Suprapubic skin (tissue), 4 donors: ENCODE measurements around the gene YPEL2. TPM values are rescaled to one million over a fixed set of nuclear protein-coding genes. Genes with fewer than 3 reads are reported as not detected.

Source experiments
- DNase-seq, 2 donors: peaks; one replicate each; pipeline ENCODE4 v3.0.0-alpha.2; 2019; ENCODE audit warnings: low spot score in 2 of 2
- H3K27ac ChIP-seq: fragments of 200-600 bp; sonication (generic); one replicate; pipeline ENCODE4 v1.5.1; 2019
- H3K27me3 ChIP-seq: fragments of 200-600 bp; sonication (generic); one replicate; pipeline ENCODE4 v1.5.1; 2019
- H3K36me3 ChIP-seq: fragments of 200-600 bp; sonication (generic); one replicate; pipeline ENCODE4 v1.5.1; 2019
- H3K4me1 ChIP-seq: fragments of 200-600 bp; sonication (generic); one replicate; pipeline ENCODE4 v1.5.1; 2019
- H3K4me3 ChIP-seq: fragments of 200-600 bp; sonication (generic); one replicate; pipeline ENCODE4 v1.5.1; 2019; ENCODE audit warnings: mild to moderate bottlenecking
- H3K9me3 ChIP-seq: fragments of 200-600 bp; sonication (generic); one replicate; pipeline ENCODE4 v1.5.1; 2019
- CTCF ChIP-seq, 2 donors: fragments of 200-600 bp in 1 of 2; fragments of 450-650 bp in 1 of 2; sonication (generic) in 1 of 2; IDR thresholded peaks; one replicate each; pipeline ENCODE4 v1.5.1; 2016 to 2019; ENCODE audit warnings: antibody characterized with exemption in 2 of 2, mild to moderate bottlenecking in 1 of 2, moderate library complexity in 1 of 2
- EP300 ChIP-seq: sonication (generic); formaldehyde crosslinking; IDR thresholded peaks from one replicate; pipeline ENCODE4 v1.6.1; 2017; ENCODE audit warnings: antibody characterized with exemption
- POLR2A ChIP-seq, 2 donors: fragments of 450-650 bp; IDR thresholded peaks; one replicate each; pipeline ENCODE4 v1.6.1; 2017; ENCODE audit warnings: antibody characterized with exemption in 2 of 2, mild to moderate bottlenecking in 2 of 2, moderate library complexity in 2 of 2
- POLR2AphosphoS5 ChIP-seq, 3 donors: sonication (generic); formaldehyde crosslinking; IDR thresholded peaks; one replicate each; pipeline ENCODE4 v1.6.1; 2017; ENCODE audit warnings: antibody characterized with exemption in 3 of 3
- WGBS: methylation state at CpG from one replicate; pipeline ENCODE4 v1.1.5; 2018; 5-methylcytosine and 5-hydroxymethylcytosine counted together
- total RNA-seq, 4 donors: library from RNA; depleted of rRNA; stranded (reverse); fragments of >200 nt; gene quantifications; one replicate each; pipeline ENCODE4 v1.1.0, GENCODE V29; 2016

Gene YPEL2
- total RNA-seq, 4 donors from 2014 or later: 16.7 to 33.6 (median 21.3) TPM

DNA sequence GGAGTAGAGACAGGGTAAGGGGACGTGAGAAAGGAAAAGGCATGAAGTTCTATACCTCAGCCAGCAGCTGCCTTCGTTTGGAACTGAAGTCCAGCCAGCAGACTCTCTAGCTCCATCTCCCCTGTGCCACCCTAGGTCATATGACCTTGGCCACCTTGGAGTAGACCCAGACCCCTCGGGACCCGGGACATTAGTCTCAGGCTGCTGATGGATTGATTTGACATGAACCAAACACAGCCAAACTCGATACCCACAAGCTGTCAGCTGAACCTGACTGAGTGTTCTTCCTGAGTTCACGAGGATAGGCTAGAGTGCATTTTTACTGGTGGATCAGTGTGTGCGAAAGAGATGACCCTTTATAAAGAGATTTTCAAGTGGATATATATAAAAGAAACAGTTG, 68.5 kb downstream of the YPEL2 start:
- no peaks in the 10 kb centered on the region for H3K27me3 ChIP-seq
- peaks cover 63% of the 10 kb centered on the region for H3K36me3 ChIP-seq
- H3K27ac ChIP-seq: no peak overlapping the region
- no peaks in the 10 kb centered on the region for H3K9me3 ChIP-seq
- DNase-seq: no peak
- no peak overlapping the region for H3K4me3 ChIP-seq
- no peaks in the 10 kb centered on the region for H3K4me1 ChIP-seq
- no peak for TF ChIP-seq CTCF (IDR thresholded peaks at IDR 0.05)
- no peak for TF ChIP-seq POLR2AphosphoS5 (IDR thresholded peaks at IDR 0.05)
- TF ChIP-seq EP300: no peak
- no peak for TF ChIP-seq POLR2A (IDR thresholded peaks at IDR 0.05)
- WGBS: 59% methylated on average over 7 of the region's 7 CpGs

GRCh38 chr17:59400858-59401257, 69.4 kb downstream of the YPEL2 start:
- Histone ChIP-seq H3K27me3 (no peaks in the 10 kb centered on the region), H3K36me3 (peaks cover 53% of the 10 kb centered on the region), H3K4me1 (no peaks in the 10 kb centered on the region), H3K4me3 (no peak overlapping the region), H3K9me3 (no peaks in the 10 kb centered on the region), H3K27ac (no peak overlapping the region)
- no peak for DNase-seq
- TF ChIP-seq CTCF (IDR thresholded peaks at IDR 0.05): no peak
- 70% methylated on average over 5 of the region's 5 CpGs for WGBS

GRCh38 chr17:59401274-59401673, 69.8 kb downstream of the YPEL2 start:
- no peaks in the 10 kb centered on the region for H3K27me3 ChIP-seq
- DNase-seq: no peak
- H3K4me1 ChIP-seq: peaks cover under 1% of the 10 kb centered on the region
- H3K27ac ChIP-seq: no peak overlapping the region
- H3K4me3 ChIP-seq: no peak overlapping the region
- 95% methylated on average over 3 of the region's 3 CpGs for WGBS
- no peak for TF ChIP-seq POLR2A (IDR thresholded peaks at IDR 0.05)
- no peak for TF ChIP-seq POLR2AphosphoS5 (IDR thresholded peaks at IDR 0.05)
- TF ChIP-seq CTCF (IDR thresholded peaks at IDR 0.05): no peak
- TF ChIP-seq EP300: no peak
- no peaks in the 10 kb centered on the region for H3K9me3 ChIP-seq
- H3K36me3 ChIP-seq: peaks cover 49% of the 10 kb centered on the region

GRCh38 chr17:59401725-59402124, 70.3 kb downstream of the YPEL2 start:
- Histone ChIP-seq H3K4me1 (peaks cover 5% of the 10 kb centered on the region), H3K27me3 (no peaks in the 10 kb centered on the region), H3K36me3 (peaks cover 45% of the 10 kb centered on the region), H3K27ac (no peak overlapping the region), H3K4me3 (no peak overlapping the region), H3K9me3 (no peaks in the 10 kb centered on the region)
- DNase-seq: no peak
- no peak for TF ChIP-seq CTCF (IDR thresholded peaks at IDR 0.05)
- TF ChIP-seq POLR2A (IDR thresholded peaks at IDR 0.05): no peak
- TF ChIP-seq EP300: no peak
- no peak for TF ChIP-seq POLR2AphosphoS5 (IDR thresholded peaks at IDR 0.05)
- 79% methylated on average over 1 of the region's 1 CpG for WGBS

DNA sequence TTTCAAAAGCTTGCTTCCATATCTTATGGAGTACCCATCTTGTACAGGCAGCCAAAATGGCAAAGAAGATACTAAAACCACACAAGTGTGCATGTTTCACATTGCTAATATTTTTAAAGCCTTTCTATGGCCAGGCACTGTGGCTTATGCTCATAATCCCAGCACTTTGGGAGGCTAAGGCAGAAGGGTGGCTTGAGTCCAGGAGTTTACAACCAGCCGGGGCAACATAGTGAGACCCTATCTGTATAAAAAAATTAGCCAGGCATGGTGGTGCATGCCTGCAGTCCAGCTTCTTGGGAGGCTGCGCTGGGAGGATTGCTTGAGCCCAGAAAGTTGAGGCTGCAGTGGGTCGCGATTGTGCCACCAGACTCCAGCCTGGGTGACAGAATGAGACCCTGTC, 71.3 kb downstream of the YPEL2 start:
- no peak for DNase-seq
- H3K27me3 ChIP-seq: no peaks in the 10 kb centered on the region
- H3K4me3 ChIP-seq: no peak overlapping the region
- 87% methylated on average over 4 of the region's 4 CpGs for WGBS
- no peaks in the 10 kb centered on the region for H3K9me3 ChIP-seq
- peaks cover 34% of the 10 kb centered on the region for H3K36me3 ChIP-seq
- no peak for TF ChIP-seq CTCF (IDR thresholded peaks at IDR 0.05)
- no peak for TF ChIP-seq EP300
- TF ChIP-seq POLR2AphosphoS5 (IDR thresholded peaks at IDR 0.05): no peak
- TF ChIP-seq POLR2A (IDR thresholded peaks at IDR 0.05): no peak
- H3K27ac ChIP-seq: no peak overlapping the region
- peaks cover 6% of the 10 kb centered on the region for H3K4me1 ChIP-seq
